NB4 (cell line): ENCODE results near the gene DNAJC3.

Source experiments
- DNase-seq: peaks from one replicate; pipeline ENCODE4 v3.0.0; 2010; ENCODE audit warnings: low read depth
- H3K4me3 ChIP-seq: one replicate; pipeline ENCODE4 v1.5.1; 2011; ENCODE audit warnings: mild to moderate bottlenecking, low read depth, low read length, moderate library complexity
- MYC ChIP-seq: IDR thresholded peaks from 2 replicates; pipeline ENCODE4 v1.6.1; 2011; ENCODE audit warnings: low read depth, low read length
- POLR2A ChIP-seq: IDR thresholded peaks from 2 replicates; pipeline ENCODE4 v1.6.1; 2011; ENCODE audit warnings: mild to moderate bottlenecking; ENCODE audit not compliant: insufficient read length; ENCODE audit errors: extremely low read depth
- TF ChIP-seq, protein P1 (sequence below): IDR thresholded peaks from one replicate; pipeline ENCODE4 v1.5.1; 2012; ENCODE audit warnings: low read depth, low read length
- TF ChIP-seq, protein P2 (sequence below): IDR thresholded peaks from 2 replicates; pipeline ENCODE4 v1.6.1; 2011; ENCODE audit warnings: low read depth, low read length

The DNAJC3 gene

DNA sequence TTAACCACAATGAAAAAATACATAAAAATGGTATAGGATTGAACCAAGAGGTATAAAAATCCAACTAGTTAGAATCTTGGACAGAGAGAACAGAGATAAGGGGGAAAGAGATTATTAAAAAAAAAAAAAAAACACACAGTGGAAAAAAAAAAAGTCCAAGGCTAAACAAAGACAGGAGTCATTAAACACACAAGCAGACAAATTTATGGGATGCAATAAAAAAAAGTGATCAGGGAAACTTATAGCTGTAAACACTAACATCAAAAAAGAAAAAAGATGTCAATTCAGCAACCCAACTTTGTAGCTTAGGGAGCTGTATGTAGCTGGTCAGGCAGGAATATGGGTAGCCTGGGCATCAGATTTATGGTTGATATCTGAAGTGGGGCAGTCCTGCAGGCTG is 129.0 kb downstream of the DNAJC3 start:
- DNase-seq: no peak
- TF ChIP-seq POLR2A (no peak), MYC (no peak)
- TF ChIP-seq, protein P1, sequence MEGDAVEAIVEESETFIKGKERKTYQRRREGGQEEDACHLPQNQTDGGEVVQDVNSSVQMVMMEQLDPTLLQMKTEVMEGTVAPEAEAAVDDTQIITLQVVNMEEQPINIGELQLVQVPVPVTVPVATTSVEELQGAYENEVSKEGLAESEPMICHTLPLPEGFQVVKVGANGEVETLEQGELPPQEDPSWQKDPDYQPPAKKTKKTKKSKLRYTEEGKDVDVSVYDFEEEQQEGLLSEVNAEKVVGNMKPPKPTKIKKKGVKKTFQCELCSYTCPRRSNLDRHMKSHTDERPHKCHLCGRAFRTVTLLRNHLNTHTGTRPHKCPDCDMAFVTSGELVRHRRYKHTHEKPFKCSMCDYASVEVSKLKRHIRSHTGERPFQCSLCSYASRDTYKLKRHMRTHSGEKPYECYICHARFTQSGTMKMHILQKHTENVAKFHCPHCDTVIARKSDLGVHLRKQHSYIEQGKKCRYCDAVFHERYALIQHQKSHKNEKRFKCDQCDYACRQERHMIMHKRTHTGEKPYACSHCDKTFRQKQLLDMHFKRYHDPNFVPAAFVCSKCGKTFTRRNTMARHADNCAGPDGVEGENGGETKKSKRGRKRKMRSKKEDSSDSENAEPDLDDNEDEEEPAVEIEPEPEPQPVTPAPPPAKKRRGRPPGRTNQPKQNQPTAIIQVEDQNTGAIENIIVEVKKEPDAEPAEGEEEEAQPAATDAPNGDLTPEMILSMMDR: no peak
- TF ChIP-seq, protein P2, sequence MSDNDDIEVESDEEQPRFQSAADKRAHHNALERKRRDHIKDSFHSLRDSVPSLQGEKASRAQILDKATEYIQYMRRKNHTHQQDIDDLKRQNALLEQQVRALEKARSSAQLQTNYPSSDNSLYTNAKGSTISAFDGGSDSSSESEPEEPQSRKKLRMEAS: no peak

DNA sequence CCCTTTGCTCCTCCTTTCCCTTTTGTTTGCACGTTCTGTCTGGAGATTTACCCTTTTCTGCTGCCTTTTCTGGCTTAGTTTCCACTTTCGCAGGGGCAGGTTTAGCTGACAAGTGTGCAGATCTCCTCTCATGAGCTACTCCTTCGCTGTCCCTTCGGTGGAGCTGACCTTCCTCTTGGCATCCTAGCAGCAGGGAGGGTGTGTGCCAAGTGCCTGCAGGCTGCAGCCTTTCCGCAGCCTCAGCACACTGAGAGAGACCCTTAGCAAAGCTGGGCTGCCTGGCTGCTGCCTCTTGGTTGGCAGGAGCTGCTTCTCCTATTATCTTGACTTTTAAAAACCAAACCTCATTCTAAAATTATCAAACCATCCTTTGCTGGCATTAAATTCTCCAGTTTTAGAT is 132.5 kb downstream of the DNAJC3 start:
- DNase-seq: no peak
- TF ChIP-seq MYC: no peak
- H3K4me3 ChIP-seq: no peak overlapping the region

More for the DNA sequence above, 129.0 kb downstream of the DNAJC3 start:
- no peak overlapping the region for H3K4me3 ChIP-seq

DNA sequence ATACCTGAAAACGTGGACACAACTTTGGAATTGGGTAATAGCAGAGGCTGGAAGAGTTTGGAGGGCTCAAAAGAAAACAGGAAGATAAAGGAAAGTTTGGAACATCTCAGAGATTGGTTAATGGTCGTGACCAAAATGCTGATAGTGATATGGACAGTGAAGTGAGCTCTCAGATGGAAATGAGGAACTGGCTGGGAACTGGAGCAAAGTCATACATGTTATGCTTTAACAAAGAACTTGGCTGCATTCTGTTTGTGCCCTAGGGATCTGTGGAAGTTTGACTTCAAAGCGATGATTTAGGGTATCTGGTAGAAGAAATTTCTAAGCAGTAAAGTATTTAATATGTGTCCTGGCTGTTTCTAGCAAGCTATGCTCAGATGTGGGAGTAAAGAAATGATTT is 136.2 kb downstream of the DNAJC3 start:
- H3K4me3 ChIP-seq: no peak overlapping the region
- TF ChIP-seq, protein P1: no peak
- TF ChIP-seq, protein P2: no peak
- TF ChIP-seq POLR2A (no peak), MYC (no peak)
- DNase-seq: no peak

- TF ChIP-seq MYC (no peak), POLR2A (no peak)
- TF ChIP-seq, protein P1: no peak
- TF ChIP-seq, protein P2: no peak
- no peak overlapping the region for H3K4me3 ChIP-seq
- no peak for DNase-seq
Measured at GRCh38 chr13:95814495-95814894, 137.6 kb downstream of the DNAJC3 start.

DNA sequence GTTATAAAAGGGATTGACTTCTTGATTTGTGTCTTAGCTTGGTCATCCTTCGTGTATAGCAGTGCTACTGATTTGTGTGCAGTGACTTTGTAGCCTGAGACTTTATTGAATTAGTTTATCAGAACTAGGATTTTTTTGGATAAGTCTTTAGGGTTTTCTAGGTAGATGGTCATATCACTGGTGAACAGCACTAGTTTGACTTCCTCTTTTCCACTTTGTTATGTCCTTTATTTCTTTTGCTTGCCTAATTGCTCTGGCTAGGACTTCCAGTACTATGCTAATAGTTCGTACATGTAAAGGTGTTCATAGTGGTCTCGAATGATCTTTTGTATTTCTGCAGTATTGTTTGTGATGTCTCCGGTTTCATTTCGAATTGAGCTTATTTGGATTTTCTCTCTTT is 145.4 kb downstream of the DNAJC3 start:
- no peak for DNase-seq
- H3K4me3 ChIP-seq: no peak overlapping the region
- TF ChIP-seq POLR2A (no peak), MYC (no peak)
- TF ChIP-seq, protein P2: no peak
- TF ChIP-seq, protein P1: no peak

DNA sequence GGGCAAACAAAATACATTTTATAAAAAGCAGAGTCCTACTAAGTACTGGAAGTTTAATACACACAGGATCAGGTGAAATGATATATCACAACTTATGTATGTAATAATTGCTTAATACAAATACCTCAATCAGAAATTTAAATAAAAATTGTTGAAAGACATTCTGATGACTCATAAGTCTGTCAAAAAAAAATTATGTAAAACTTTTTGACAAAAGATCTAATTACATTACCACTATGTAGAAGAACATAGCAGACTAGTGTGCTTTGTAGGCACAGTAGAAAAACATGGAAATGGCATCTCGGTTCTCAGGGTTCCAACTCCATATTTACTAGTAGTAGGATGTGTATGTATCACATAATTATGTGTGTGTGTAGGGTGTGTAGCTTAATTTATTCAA is 156.2 kb downstream of the DNAJC3 start:
- TF ChIP-seq, protein P2: no peak
- TF ChIP-seq, protein P1: no peak
- TF ChIP-seq POLR2A (no peak), MYC (no peak)
- no peak for DNase-seq
- no peak overlapping the region for H3K4me3 ChIP-seq
